ENCODE data around the gene PCDHGA3.
"Not testable (repeated sequence)": the region's sequence is repeated elsewhere in the genome, so short reads cannot be mapped to it uniquely, and the experiment has no call there.

The PCDHGA3 gene

DNA sequence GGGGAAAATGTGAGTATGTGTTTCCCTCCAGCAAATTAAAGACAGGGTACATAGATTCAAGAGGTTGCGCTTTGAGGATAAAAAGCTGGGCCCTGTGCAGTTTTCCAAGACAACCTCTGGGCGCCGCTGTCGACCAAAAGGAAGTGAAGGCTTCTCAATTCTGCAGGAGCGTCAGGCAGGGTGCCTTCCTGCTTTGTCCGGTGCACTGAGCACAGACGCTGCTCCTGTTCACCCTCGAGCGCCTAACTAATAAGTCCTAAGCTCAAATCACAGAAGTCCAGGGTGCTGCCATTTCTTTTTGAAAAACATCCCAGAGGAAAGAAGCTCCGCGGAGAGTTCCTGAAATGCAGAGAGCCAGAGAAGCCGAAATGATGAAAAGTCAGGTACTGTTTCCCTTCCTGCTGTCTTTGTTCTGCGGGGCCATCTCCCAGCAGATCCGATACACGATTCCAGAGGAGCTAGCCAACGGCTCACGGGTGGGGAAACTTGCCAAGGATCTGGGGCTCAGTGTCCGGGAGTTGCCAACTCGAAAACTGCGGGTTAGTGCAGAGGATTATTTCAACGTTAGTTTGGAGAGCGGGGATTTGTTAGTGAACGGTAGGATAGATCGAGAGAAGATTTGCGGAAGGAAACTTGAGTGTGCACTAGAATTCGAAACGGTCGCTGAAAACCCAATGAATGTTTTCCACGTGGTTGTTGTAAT is 6.4 kb downstream of the PCDHGA3 start, which contains the start of gene PCDHGB1:
PCDHGB1 (plus strand) TSS at position 183 of the 703 bp plus-strand sequence; CDS start at position 345, 162 bp downstream.
- DNase-seq = peak; percentile 44

DNA sequence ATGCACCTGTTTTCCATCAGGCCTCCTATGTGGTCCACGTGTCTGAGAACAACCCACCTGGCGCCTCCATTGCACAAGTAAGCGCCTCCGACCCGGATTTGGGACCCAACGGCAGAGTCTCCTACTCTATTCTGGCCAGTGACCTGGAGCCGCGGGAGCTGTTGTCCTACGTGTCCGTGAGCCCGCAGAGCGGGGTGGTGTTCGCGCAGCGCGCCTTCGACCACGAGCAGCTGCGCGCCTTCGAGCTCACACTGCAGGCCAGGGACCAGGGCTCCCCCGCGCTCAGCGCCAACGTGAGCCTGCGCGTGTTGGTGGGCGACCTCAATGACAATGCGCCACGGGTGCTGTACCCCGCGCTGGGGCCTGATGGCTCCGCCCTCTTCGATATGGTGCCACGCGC is 8.0 kb downstream of the PCDHGA3 start:
- DNase-seq = no peak

DNA sequence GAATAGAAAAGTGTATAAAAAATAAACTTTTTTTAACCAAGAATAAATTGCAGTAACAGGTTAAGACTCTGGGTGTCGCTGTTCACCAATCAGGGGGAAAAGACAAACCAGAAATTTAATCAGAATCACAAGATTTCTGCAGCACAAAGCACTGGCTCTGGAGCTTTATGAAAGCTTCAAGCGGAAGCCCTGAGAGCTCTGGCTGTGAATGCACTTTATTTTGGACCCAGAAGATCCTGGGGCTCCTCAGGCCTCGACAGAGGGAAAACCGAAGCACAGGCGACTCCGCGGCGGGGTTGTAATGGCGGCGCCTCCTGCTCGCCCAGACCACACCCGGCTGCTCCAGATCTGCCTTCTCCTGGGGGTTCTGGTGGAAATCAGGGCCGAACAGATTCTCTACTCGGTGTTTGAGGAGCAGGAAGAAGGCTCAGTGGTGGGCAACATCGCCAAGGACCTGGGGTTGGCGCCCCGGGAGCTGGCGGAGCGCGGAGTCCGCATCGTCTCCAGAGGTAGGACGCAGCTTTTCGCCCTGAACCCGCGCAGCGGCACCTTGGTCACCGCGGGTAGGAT is 11.4 kb downstream of the PCDHGA3 start, which contains the start of gene PCDHGA4:
PCDHGA4 (plus strand) TSS at position 122 of the 570 bp plus-strand sequence; CDS start at position 209, 87 bp downstream.
- peak; percentile 24 for DNase-seq

GRCh38 chr5:141355641-141356040 is 12.0 kb downstream of the PCDHGA3 start:
- no peak for DNase-seq

- no peak for DNase-seq
Observed at GRCh38 chr5:141356133-141356532, 12.5 kb downstream of the PCDHGA3 start.

- DNase-seq = no peak
Observed at GRCh38 chr5:141356950-141357349, 13.3 kb downstream of the PCDHGA3 start.

DNA sequence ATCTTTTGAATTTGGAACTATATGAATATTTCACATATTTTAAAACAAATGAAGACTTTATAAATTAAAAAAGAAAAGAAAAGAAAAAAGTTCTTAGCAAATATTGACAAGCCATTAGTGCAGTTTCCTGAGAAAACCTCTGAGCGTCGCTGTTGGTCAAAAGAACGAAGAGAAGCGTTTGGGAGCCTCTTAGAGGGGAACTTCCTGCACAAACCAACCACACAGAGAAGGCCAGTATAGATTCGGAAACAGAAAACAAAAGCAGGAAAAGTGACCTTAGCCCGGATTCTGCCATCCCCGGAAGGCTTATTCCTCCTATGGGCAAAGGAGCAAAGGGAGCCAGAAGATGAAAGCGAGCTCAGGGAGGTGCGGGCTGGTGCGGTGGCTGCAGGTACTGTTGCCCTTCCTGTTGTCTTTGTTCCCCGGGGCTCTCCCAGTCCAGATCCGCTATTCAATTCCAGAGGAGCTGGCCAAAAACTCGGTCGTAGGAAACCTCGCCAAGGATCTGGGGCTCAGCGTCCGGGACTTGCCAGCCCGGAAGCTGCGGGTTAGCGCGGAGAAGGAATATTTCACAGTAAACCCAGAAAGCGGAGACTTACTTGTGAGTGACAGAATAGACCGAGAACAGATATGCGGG is 16.3 kb downstream of the PCDHGA3 start, which contains the start of gene PCDHGB2:
PCDHGB2 (plus strand) TSS at position 205 of the 637 bp plus-strand sequence; CDS start at position 347, 142 bp downstream.
- DNase-seq = peak; percentile 48

GRCh38 chr5:141360685-141361084 is 17.1 kb downstream of the PCDHGA3 start:
- DNase-seq = no peak

GRCh38 chr5:141362719-141363118 is 19.1 kb downstream of the PCDHGA3 start:
- DNase-seq = no peak

DNA sequence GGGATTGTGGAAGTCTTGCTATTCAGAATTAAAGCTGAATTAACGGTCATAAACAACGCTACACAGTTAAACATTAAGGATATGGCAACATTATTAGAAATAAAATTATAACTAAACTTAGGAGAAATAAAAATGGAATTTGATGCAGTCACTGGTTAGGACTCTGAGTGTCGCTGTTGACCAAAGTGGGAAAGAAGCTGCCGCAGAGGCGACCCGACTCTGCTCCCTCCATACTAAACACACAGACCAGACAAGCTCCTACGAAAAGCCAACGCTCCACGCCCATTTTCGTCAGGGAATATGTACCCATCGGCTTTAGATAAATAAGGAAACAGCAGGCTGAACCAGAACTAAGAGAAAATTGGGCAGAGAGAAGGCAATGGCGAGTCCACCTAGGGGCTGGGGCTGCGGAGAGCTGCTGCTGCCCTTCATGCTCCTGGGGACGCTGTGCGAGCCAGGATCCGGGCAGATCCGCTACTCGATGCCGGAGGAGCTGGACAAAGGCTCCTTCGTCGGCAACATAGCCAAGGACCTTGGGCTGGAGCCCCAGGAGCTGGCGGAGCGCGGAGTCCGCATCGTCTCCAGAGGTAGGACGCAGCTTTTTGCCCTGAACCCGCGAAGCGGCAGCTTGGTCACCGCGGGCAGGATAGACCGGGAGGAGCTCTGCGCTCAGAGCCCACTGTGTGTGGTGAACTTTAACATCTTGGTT is 20.5 kb downstream of the PCDHGA3 start, which contains the start of gene PCDHGA5:
PCDHGA5 (plus strand) TSS at position 211 of the 709 bp plus-strand sequence; CDS start at position 380, 169 bp downstream.
- no peak for DNase-seq

DNA sequence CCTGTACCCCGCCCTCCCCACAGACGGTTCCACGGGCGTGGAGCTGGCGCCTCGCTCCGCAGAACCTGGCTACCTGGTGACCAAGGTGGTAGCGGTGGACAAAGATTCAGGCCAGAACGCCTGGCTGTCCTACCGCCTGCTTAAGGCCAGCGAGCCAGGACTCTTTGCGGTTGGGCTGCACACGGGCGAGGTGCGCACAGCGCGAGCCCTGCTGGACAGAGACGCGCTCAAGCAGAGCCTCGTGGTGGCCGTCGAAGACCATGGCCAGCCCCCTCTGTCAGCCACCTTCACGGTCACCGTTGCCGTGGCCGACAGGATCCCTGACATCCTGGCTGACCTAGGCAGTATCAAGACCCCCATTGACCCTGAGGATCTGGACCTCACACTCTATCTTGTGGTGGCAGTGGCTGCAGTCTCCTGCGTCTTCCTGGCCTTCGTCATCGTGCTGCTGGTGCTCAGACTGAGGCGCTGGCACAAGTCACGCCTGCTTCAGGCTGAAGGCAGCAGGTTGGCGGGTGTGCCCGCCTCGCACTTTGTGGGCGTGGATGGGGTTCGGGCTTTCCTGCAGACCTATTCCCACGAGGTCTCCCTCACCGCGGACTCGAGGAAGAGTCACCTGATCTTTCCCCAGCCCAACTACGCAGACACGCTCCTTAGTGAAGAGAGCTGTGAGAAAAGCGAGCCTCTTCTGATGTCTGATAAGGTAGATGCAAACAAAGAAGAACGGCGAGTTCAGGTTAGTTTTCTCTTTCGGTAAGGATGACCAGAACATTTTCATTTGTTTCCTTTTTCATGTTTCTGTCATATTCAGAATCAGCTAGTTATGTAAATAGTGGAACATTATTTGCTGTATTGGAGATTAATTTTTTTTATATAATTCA is 22.6 kb downstream of the PCDHGA3 start:
- no peak for DNase-seq

GRCh38 chr5:141369994-141370848 is 26.6 kb downstream of the PCDHGA3 start, which contains the start of gene PCDHGB3:
PCDHGB3 (plus strand) TSS chr5:141370242; CDS start chr5:141370395, 153 bp downstream.
- peak; percentile 51 for DNase-seq

DNA sequence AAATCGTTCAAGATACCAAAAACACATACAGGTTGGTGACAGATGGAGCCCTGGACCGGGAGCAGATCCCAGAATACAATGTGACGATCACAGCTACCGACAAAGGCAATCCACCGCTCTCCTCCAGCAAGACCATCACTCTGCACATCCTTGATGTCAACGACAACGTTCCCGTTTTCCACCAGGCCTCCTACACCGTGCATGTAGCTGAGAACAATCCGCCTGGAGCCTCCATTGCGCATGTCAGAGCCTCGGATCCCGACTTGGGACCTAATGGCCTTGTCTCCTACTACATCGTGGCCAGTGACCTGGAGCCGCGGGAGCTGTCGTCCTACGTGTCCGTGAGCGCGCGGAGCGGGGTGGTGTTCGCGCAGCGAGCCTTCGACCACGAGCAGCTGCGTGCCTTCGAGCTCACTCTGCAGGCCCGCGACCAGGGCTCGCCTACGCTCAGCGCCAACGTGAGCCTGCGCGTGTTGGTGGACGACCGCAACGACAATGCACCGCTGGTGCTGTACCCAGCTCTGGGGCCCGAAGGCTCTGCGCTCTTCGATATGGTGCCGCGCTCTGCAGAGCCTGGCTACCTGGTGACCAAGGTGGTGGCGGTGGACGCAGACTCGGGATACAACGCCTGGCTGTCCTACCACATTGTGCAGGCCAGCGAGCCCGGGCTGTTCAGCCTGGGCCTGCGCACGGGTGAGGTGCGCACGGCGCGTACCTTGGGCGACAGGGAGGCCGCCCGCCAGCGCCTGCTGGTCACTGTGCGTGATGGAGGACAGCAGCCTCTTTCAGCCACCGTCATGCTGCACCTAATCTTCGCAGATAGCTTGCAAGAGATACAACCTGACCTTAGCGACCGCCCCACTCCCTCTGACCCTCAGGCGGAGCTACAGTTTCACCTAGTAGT is 28.2 kb downstream of the PCDHGA3 start:
- no peak for DNase-seq

DNA sequence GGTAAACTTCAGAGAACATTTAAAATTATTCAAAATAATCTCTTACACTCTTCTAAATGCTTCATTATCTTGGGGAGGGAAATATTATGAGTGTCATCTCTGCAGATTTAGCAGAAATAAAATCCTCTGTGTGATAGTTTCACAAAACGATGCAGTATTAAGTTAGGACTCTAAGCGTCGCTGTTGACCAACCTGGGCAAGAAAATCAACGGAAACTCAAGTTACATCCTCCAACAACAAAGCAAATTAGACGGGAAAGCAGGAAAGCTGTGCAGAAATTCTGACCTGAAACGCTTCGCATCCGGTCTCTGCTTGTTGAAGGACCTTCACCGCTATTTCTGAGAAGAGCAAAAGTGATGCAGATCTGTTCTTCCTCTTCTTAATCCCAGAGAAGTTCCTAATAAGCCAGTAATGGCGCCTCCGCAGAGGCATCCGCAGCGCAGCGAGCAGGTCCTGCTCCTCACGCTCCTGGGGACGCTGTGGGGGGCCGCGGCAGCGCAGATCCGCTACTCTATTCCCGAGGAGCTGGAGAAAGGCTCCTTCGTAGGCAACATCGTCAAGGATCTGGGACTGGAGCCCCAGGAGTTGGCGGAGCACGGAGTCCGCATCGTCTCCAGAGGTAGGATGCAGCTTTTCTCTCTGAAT is 30.2 kb downstream of the PCDHGA3 start, which contains the start of gene PCDHGA6:
PCDHGA6 (plus strand) TSS at position 219 of the 645 bp plus-strand sequence; CDS start at position 412, 193 bp downstream.
- DNase-seq = peak; percentile 12

GRCh38 chr5:141374627-141375026 is 31.0 kb downstream of the PCDHGA3 start:
- DNase-seq = no peak

DNA sequence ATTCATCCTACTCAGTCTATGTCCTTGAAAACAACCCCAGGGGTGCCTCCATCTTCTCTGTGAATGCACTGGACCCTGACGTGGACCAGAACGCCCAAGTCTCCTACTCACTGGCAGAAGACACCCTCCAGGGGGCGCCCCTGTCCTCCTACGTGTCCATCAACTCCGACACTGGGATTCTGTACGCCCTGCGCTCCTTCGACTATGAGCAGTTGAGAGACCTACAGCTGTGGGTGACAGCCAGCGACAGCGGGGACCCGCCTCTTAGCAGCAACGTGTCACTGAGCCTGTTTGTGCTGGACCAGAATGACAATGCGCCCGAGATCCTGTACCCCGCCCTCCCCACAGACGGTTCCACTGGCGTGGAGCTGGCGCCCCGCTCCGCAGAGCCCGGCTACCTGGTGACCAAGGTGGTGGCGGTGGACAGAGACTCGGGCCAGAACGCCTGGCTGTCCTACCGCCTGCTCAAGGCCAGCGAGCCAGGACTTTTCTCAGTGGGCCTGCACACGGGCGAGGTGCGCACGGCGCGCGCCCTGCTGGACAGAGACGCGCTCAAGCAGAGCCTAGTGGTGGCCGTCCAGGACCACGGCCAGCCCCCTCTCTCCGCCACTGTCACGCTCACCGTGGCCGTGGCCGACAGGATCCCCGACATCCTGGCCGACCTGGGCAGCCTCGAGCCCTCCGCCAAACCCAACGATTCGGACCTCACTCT is 32.0 kb downstream of the PCDHGA3 start:
- DNase-seq = not testable (repeated sequence)

DNA sequence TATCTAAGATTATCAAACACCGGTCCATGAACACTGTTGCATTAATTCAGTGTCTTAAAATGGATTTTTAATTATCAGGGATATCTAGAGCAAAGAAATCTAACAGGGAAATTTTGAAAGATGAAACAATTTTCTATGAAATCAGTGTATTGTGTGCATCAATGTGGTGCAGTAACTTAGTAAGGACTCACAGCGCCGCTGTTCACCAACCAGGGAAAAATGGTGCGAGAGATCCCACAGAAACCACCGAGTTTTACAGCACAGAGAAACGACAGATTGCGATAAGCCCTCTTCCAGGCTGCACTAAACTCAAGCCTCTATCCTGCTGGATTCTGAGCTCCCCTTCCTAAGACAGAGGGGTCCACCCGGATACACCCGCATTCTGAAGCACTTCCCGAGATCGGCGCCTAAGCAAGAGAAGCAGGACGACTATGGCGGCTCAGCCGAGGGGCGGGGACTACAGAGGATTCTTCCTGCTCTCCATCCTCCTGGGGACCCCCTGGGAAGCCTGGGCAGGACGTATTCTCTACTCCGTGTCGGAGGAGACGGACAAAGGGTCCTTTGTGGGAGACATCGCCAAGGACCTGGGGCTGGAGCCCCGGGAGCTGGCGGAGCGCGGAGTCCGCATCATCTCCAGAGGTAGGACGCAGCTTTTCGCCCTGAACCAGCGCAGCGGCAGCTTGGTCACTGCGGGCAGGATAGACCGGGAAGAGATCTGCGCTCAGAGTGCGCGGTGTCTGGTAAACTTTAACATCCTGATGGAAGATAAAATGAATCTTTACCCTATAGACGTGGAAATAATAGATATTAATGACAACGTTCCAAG is 39.1 kb downstream of the PCDHGA3 start, which contains the start of gene PCDHGA7:
PCDHGA7 (plus strand) TSS at position 274 of the 826 bp plus-strand sequence; CDS start at position 432, 158 bp downstream.
- no peak for DNase-seq
